ENCODE data around the gene SYT10. TPM values are rescaled to one million over a fixed set of nuclear protein-coding genes. Genes with fewer than 3 reads are reported as not detected.
"Not testable (repeated sequence)": the region's sequence is repeated elsewhere in the genome, so short reads cannot be mapped to it uniquely, and the experiment has no call there.

SYT10 gene
- total RNA-seq, 1 experiment from 2014 or later = not detected

DNA sequence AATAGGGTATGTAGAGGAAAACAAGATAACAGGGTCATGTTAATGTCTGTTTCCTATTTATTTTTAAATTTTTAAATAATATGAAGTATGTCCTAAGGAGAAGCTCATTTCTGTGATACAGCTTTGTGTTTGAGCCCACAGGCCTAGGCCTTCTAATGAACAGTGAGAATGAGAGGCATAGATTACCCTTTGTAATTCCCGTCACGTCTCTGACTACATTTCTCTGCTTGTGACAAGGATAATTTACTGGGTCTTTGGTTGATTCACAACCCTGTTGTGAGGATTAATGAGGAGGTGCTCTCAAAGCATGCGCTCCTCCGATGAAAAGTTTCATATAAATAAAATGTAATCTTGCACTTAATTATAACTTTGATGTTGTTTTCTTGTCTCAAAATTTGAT lies 56.1 kb downstream of the SYT10 start:
- DNase-seq (ENCODE audit: low read depth) = no peak
- in situ Hi-C loops (cut with HindIII; ENCODE audit: low pct_unique_long_range_greater_than_20kb, low sequenced_read_pairs) = no loop called here

DNA sequence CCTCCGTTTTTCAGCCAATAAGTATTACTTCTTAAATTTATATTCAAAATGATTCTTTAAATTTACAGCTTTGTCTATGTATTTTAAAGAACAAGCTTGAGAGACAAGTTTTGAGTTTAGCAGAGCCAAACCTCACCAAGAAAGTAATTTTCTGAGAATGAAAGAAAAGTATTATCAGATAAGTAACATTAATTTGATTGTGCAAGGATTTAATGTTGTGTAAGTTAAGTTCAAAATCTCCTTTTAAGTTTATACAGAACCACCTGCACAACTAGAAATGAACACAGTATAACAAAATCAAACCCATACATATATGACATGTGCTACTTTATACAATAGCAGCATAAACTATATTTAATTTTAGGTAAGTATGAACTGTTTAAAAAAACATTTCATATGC lies 63.5 kb downstream of the SYT10 start:
- no peak for DNase-seq (ENCODE audit: low read depth)
- in situ Hi-C loops (cut with HindIII; ENCODE audit: low pct_unique_long_range_greater_than_20kb, low sequenced_read_pairs) = no loop called here

DNA sequence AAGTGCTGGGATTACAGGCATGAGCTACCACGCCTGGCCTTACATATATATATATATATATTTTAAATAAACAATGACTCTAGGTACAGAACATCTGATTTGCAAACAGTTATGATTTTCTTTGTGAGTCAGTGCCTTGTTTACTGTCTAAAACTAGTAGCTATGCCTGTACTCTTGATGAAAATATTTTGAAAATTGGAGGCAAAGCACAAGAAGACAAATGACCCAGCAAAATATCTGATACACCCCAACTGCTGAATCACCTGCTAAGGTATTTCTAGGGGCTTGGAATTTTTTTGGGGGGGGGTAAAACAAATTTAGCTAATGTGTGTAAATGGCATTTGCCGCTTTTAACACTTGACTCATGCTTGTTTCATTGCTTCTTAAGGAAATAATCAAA lies 69.3 kb downstream of the SYT10 start:
- in situ Hi-C loops (cut with HindIII; ENCODE audit: low pct_unique_long_range_greater_than_20kb, low sequenced_read_pairs) = no loop called here
- no peak for DNase-seq (ENCODE audit: low read depth)

DNA sequence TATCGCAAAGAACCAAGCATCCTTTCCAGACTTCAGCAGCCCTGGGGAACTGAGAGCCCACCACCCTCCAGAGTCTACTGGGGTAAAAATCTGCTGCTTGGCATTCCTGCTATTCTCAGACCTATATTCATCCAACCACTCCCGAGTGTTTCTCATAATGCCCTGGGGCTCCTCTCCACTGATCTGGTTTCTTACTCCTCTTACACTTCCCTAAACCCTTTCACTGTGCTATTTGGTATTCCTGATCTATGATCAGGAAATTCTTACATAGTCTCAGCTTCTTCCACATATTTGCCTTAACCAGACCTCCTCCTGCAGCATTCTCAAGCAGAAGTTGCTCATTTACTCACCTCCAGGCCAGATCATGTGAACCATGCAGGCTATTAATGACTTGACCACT lies 82.4 kb downstream of the SYT10 start:
- DNase-seq (ENCODE audit: low read depth) = no peak
- in situ Hi-C loops (cut with HindIII; ENCODE audit: low pct_unique_long_range_greater_than_20kb, low sequenced_read_pairs) = no loop called here

DNA sequence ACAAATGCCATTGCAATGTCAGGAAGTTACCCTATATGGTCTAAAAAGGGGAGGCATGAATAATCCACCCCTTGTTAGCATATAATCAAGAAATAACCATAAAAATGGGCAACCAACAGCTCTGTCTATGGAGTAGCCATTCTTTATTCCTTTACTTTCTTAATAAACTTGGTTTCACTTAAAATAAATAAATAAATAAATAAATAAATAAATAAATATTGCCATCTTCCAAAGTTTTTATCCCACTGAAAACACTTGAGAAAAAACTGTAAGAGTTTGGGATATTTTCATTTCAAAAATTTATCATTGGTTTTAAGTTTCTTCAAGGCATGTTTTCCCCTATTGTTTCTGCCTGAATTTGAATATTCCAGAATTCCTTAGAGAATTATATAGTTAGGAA lies 89.8 kb downstream of the SYT10 start:
- DNase-seq (ENCODE audit: low read depth) = no peak
- in situ Hi-C loops (cut with HindIII; ENCODE audit: low pct_unique_long_range_greater_than_20kb, low sequenced_read_pairs) = no loop called here

DNA sequence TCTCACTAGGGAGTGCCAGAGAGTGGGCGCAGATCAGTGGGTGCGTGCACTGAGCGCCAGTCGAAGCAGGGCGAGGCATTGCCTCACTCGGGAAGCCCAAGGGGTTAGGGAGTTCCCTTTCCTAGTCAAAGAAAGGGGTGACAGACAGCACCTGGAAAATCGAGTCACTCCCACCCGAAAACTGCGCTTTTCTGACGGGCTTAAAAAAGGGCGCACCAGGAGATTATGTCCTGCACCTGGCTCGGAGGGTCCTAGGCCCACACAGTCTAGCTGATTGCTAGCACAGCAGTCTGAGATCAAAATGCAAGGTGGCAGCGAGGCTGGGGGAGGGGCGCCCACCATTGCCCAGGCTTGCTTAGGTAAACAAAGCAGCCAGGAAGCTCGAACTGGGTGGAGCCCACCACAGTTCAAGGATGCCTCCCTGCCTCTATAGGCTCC lies 107.6 kb downstream of the SYT10 start:
- in situ Hi-C loops (cut with HindIII; ENCODE audit: low pct_unique_long_range_greater_than_20kb, low sequenced_read_pairs); DNase-seq (ENCODE audit: low read depth): not testable (repeated sequence)

DNA sequence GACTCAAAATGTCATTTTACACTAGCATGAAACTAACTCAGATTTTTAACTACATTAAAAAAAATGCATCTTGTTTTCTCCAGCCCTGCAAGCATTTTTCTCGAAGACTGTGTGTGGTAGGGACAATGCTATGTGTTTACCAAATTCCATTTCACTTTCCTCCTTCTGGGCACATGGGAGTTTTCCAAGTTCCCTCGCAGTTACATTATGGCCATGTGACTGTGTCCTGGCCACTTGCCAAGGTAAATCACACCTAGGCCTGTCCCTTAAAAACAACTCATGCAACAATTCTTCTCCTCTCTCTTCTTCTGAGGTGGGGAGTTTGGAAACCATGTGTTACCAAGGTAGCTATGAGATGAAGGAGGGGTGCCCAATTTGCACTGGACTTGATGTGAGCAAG lies 108.7 kb downstream of the SYT10 start:
- no peak for DNase-seq (ENCODE audit: low read depth)
- in situ Hi-C loops (cut with HindIII; ENCODE audit: low pct_unique_long_range_greater_than_20kb, low sequenced_read_pairs) = no loop called here
